HepG2 (cell line): ENCODE results near the gene CD53. TPM values are rescaled to one million over a fixed set of nuclear protein-coding genes. Genes with fewer than 3 reads are reported as not detected.

ENCODE experiments used
- ATAC-seq: fragments of 200-7000 bp; cut with Tn5 transposase; 3 replicates; pipeline ENCODE4 v1.9.1; 2020; ENCODE audit warnings: mild to moderate bottlenecking, moderate library complexity
- BruUV-seq: library from RNA; stranded (reverse); fragments of 400-500 nt; replicated peaks from 2 replicates; lab custom pipeline; 2021; lab: Mats Ljungman, UMichigan
- CTCF ChIA-PET: fragments of 300-600 bp; formaldehyde crosslinking; extraction: SDS; loops from one replicate; lab custom pipeline; 2021; ENCODE audit warnings: low total read pairs, inconsistent platforms, low intra/inter-chr PET ratio; lab: Yijun Ruan, JAX
- POLR2A ChIA-PET: fragments of 350-600 bp; sonication (Branson Sonifier 250); formaldehyde crosslinking; loops from one replicate; lab custom pipeline; 2020; ENCODE audit warnings: antibody characterized with exemption, inconsistent platforms; lab: Yijun Ruan, JAX
- DNase-seq: peaks from one replicate; pipeline ENCODE4 v3.0.0-alpha.2; 2015; ENCODE audit warnings: low spot score
- FAIRE-seq: peaks from 3 replicates; lab custom pipeline; 2011; peaks lifted over from hg19 to GRCh38; lab: Jason Lieb, UNC
- H2AFZ ChIP-seq: one replicate; pipeline ENCODE4 v1.6.1; 2011; ENCODE audit warnings: low read length, inconsistent platforms
- H3K27ac ChIP-seq: fragments of 300-600 bp; 3 replicates; pipeline ENCODE4 v1.8.0; 2011; ENCODE audit warnings: mixed run types, mild to moderate bottlenecking, mixed read lengths, low read length, inconsistent platforms; ENCODE audit not compliant: insufficient read depth; ENCODE audit errors: extremely low read length
- H3K27me3 ChIP-seq, 2 experiments: fragments of 200-600 bp in 1 of 2; 2 replicates in 1 of 2; 3 replicates in 1 of 2; pipeline versions ENCODE4 v1.6.0 to v1.8.0; 2011; ENCODE audit warnings: low read length in 2 of 2, mild to moderate bottlenecking in 2 of 2, moderate library complexity in 2 of 2, inconsistent platforms in 1 of 2; ENCODE audit not compliant: insufficient read depth in 2 of 2, control insufficient read depth in 1 of 2
- H3K36me3 ChIP-seq, 2 experiments: fragments of 200-600 bp in 1 of 2; replicated peaks in 1 of 2; 2 replicates in 1 of 2; 3 replicates in 1 of 2; pipeline versions ENCODE4 v1.5.1 to v1.8.0; 2011; ENCODE audit warnings: low read length in 2 of 2, inconsistent platforms in 1 of 2; ENCODE audit not compliant: insufficient read depth in 2 of 2, control insufficient read depth in 1 of 2
- H3K4me1 ChIP-seq: 2 replicates; pipeline ENCODE4 v1.5.1; 2012; ENCODE audit warnings: low read length, inconsistent platforms; ENCODE audit not compliant: insufficient read depth
- H3K4me2 ChIP-seq: 2 replicates; pipeline ENCODE4 v1.6.0; 2011; ENCODE audit warnings: low read depth, low read length, inconsistent platforms
- H3K4me3 ChIP-seq, 3 experiments: fragments of 200-600 bp in 1 of 3; sonication (generic), shearing (Covaris generic) in 1 of 3; replicated peaks in 1 of 3; 2 replicates each; pipeline ENCODE4 v1.5.1; 2011 to 2016; ENCODE audit warnings: low read length in 3 of 3, inconsistent platforms in 2 of 3, low read depth in 2 of 3, mild to moderate bottlenecking in 2 of 3, control low read depth in 1 of 3, mixed read lengths in 1 of 3; ENCODE audit not compliant: insufficient read depth in 1 of 3
- H3K79me2 ChIP-seq: one replicate; pipeline ENCODE4 v1.6.1; 2011; ENCODE audit warnings: low read length, inconsistent platforms; ENCODE audit not compliant: insufficient read depth
- H3K9ac ChIP-seq: 2 replicates; pipeline ENCODE4 v1.6.0; 2011; ENCODE audit warnings: mild to moderate bottlenecking, low read depth, low read length, inconsistent platforms; ENCODE audit not compliant: insufficient read depth
- H3K9me3 ChIP-seq: 2 replicates; pipeline ENCODE4 v1.5.1; 2012; ENCODE audit warnings: mild to moderate bottlenecking, low read length
- H4K20me1 ChIP-seq: 2 replicates; pipeline ENCODE4 v1.6.0; 2011; ENCODE audit warnings: inconsistent platforms, mild to moderate bottlenecking, low read length, moderate library complexity; ENCODE audit not compliant: insufficient read depth
- FOXM1 ChIP-seq: sonication (generic); formaldehyde crosslinking; IDR thresholded peaks from 2 replicates; pipeline ENCODE4 v1.5.0; 2020; ENCODE audit warnings: missing genetic modification reagents
- JDP2 ChIP-seq: sonication (generic); formaldehyde crosslinking; IDR thresholded peaks from 2 replicates; pipeline ENCODE4 v1.8.1; 2022; ENCODE audit warnings: missing genetic modification reagents, borderline replicate concordance
- NCOR1 ChIP-seq: fragments of 200-600 bp; sonication (generic); IDR thresholded peaks from 2 replicates; pipeline ENCODE4 v1.7.0; 2017; ENCODE audit warnings: antibody characterized with exemption, low read length, borderline replicate concordance
- TCF7 ChIP-seq: sonication (generic); IDR thresholded peaks from 2 replicates; pipeline ENCODE4 v1.6.1; 2016; ENCODE audit warnings: antibody characterized with exemption, low read depth
- ZBTB7B ChIP-seq: sonication (generic); formaldehyde crosslinking; IDR thresholded peaks from 2 replicates; pipeline ENCODE4 v1.4.0; 2020; ENCODE audit warnings: missing genetic modification reagents
- ZFP36L1 ChIP-seq: sonication (generic); formaldehyde crosslinking; IDR thresholded peaks from 2 replicates; pipeline ENCODE4 v1.8.0; 2022; ENCODE audit warnings: mild to moderate bottlenecking, missing genetic modification reagents, moderate library complexity
- ZFP36L2 ChIP-seq: sonication (generic); formaldehyde crosslinking; IDR thresholded peaks from 2 replicates; pipeline ENCODE4 v1.4.0; 2020; ENCODE audit warnings: missing genetic modification reagents
- ZKSCAN1 ChIP-seq: fragments of 150-350 bp; IDR thresholded peaks from 2 replicates; pipeline ENCODE4 v1.6.1; 2014; ENCODE audit warnings: low read length
- ZNF251 ChIP-seq: sonication (generic); formaldehyde crosslinking; IDR thresholded peaks from 2 replicates; pipeline ENCODE4 v1.9.0; 2021; ENCODE audit warnings: mild to moderate bottlenecking, missing genetic modification reagents
- ZNF749 ChIP-seq: sonication (generic); formaldehyde crosslinking; IDR thresholded peaks from 2 replicates; pipeline ENCODE4 v1.8.0; 2022; ENCODE audit warnings: mild to moderate bottlenecking, missing genetic modification reagents, moderate library complexity, borderline replicate concordance
- WGBS: methylation state at CpG from one replicate; pipeline ENCODE4 v1.1.6; 2017; ENCODE audit warnings: low lambda C conversion rate; 5-methylcytosine and 5-hydroxymethylcytosine counted together
- in situ Hi-C: cut with HindIII; loops from 2 replicates; pipeline ENCODE4 v1.10.0; 2017; ENCODE audit warnings: low pct_unique_long_range_greater_than_20kb; ENCODE audit not compliant: extremely low pct_ligation_motif_present
- intact Hi-C: fragments of 100-400 bp; cut with micrococcal nuclease; formaldehyde crosslinking; loops from one replicate; pipeline ENCODE4 v1.10.0; 2022; ENCODE audit not compliant: unreplicated experiment
- polyA plus RNA-seq, 8 experiments: library from polyadenylated mRNA; depleted of rRNA in 3 of 8; stranded (reverse) in 7 of 8; unstranded in 1 of 8; fragments of >200 nt; fragmentation: Illumina TruSeq in 4 of 8; extraction: Trizol in 4 of 8; gene quantifications; 2 replicates each; pipeline versions ENCODE4 v1.2.1 to v1.2.3, GENCODE V29; 2011 to 2016; ENCODE audit warnings: low read depth in 4 of 8, missing spikeins in 1 of 8, mixed read lengths in 1 of 8; ENCODE audit not compliant: insufficient read depth in 1 of 8
- total RNA-seq, 5 experiments: library from RNA; depleted of rRNA; stranded (reverse); fragments of >200 nt; fragmentation: Illumina TruSeq; extraction: Trizol; gene quantifications; 2 replicates each; pipeline ENCODE4 v1.2.3, GENCODE V29; 2016; ENCODE audit warnings: low read depth in 1 of 5
- TF ChIP-seq, protein P1 (sequence below): sonication (generic); formaldehyde crosslinking; IDR thresholded peaks from 2 replicates; pipeline ENCODE4 v1.4.0; 2020; ENCODE audit warnings: missing genetic modification reagents, borderline replicate concordance
- TF ChIP-seq, protein P2 (sequence below): sonication (generic); formaldehyde crosslinking; IDR thresholded peaks from 2 replicates; pipeline ENCODE4 v1.4.0; 2020; ENCODE audit warnings: missing genetic modification reagents, mild to moderate bottlenecking, borderline replicate concordance
- TF ChIP-seq, protein P3 (sequence below): sonication (generic); formaldehyde crosslinking; IDR thresholded peaks from 2 replicates; pipeline ENCODE4 v1.9.0; 2021; ENCODE audit warnings: missing genetic modification reagents, borderline replicate concordance
- TF ChIP-seq, protein P4 (sequence below): sonication (generic); formaldehyde crosslinking; IDR thresholded peaks from 2 replicates; pipeline ENCODE4 v1.4.0; 2020; ENCODE audit warnings: mild to moderate bottlenecking, low read depth, missing genetic modification reagents

The CD53 gene
- total and polyA plus RNA-seq, 2 of the 13 experiments (the other 11 are each of a cell fraction or from before 2014, with no cell fraction given): not detected

DNA sequence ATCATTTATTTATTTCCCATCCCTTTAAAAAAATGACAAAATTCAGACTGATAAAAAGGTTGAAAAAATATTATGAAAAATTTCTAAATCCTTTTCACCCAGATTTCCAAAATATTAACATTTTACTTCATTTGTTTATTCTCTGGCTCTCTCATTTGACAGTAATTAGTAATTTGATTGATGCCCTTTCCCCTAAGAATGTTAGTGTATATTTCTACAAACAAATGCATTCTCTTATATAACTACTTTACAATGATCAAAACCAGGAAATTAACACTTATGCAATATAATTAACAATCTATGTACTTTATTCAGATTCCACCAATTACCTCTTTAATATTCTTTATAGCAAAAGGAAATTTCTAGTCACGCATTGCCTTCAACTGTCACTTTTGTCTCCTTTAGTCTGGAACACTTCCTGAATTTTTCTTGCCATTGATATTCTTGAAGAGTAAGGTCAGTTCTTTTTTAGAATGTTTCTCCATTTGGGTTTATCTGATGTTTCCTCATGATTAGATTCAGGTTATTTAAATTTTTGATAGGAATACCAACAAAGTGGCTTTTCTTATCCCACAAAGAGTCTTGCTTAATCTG, 3.9 kb downstream of the CD53 start:
- WGBS: 55% methylated on average over 1 of the region's 1 CpG
- FAIRE-seq (no peak), DNase-seq (no peak), ATAC-seq (no peak)
- no peaks in the 10 kb centered on the region for H3K79me2 ChIP-seq
- H3K4me3 ChIP-seq: no peak overlapping the region
- no peaks in the 10 kb centered on the region for H3K36me3 ChIP-seq
- no peak for TF ChIP-seq FOXM1
- TF ChIP-seq, protein P1, sequence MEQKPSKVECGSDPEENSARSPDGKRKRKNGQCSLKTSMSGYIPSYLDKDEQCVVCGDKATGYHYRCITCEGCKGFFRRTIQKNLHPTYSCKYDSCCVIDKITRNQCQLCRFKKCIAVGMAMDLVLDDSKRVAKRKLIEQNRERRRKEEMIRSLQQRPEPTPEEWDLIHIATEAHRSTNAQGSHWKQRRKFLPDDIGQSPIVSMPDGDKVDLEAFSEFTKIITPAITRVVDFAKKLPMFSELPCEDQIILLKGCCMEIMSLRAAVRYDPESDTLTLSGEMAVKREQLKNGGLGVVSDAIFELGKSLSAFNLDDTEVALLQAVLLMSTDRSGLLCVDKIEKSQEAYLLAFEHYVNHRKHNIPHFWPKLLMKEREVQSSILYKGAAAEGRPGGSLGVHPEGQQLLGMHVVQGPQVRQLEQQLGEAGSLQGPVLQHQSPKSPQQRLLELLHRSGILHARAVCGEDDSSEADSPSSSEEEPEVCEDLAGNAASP (CRISPR knock-in tag): no peak
- TF ChIP-seq ZFP36L1 (CRISPR knock-in tag): no peak
- TF ChIP-seq, protein P2, sequence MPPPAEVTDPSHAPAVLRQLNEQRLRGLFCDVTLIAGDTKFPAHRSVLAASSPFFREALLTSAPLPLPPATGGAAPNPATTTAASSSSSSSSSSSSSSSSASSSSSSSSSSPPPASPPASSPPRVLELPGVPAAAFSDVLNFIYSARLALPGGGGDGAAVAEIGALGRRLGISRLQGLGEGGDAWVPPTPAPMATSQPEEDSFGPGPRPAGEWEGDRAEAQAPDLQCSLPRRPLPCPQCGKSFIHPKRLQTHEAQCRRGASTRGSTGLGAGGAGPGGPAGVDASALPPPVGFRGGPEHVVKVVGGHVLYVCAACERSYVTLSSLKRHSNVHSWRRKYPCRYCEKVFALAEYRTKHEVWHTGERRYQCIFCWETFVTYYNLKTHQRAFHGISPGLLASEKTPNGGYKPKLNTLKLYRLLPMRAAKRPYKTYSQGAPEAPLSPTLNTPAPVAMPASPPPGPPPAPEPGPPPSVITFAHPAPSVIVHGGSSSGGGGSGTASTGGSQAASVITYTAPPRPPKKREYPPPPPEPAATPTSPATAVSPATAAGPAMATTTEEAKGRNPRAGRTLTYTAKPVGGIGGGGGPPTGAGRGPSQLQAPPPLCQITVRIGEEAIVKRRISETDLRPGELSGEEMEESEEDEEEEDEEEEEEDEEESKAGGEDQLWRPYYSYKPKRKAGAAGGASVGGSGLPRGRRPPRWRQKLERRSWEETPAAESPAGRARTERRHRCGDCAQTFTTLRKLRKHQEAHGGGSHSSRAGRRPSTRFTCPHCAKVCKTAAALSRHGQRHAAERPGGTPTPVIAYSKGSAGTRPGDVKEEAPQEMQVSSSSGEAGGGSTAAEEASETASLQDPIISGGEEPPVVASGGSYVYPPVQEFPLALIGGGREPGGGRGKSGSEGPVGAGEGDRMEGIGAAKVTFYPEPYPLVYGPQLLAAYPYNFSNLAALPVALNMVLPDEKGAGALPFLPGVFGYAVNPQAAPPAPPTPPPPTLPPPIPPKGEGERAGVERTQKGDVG (CRISPR knock-in tag): no peak
- no peak for TF ChIP-seq ZFP36L2
- TF ChIP-seq ZKSCAN1: no peak
- TF ChIP-seq, protein P3, sequence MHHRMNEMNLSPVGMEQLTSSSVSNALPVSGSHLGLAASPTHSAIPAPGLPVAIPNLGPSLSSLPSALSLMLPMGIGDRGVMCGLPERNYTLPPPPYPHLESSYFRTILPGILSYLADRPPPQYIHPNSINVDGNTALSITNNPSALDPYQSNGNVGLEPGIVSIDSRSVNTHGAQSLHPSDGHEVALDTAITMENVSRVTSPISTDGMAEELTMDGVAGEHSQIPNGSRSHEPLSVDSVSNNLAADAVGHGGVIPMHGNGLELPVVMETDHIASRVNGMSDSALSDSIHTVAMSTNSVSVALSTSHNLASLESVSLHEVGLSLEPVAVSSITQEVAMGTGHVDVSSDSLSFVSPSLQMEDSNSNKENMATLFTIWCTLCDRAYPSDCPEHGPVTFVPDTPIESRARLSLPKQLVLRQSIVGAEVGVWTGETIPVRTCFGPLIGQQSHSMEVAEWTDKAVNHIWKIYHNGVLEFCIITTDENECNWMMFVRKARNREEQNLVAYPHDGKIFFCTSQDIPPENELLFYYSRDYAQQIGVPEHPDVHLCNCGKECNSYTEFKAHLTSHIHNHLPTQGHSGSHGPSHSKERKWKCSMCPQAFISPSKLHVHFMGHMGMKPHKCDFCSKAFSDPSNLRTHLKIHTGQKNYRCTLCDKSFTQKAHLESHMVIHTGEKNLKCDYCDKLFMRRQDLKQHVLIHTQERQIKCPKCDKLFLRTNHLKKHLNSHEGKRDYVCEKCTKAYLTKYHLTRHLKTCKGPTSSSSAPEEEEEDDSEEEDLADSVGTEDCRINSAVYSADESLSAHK (CRISPR knock-in tag): no peak
- no peak for TF ChIP-seq ZBTB7B (CRISPR knock-in tag)
- no peak for TF ChIP-seq JDP2 (CRISPR knock-in tag)
- TF ChIP-seq, protein P4, sequence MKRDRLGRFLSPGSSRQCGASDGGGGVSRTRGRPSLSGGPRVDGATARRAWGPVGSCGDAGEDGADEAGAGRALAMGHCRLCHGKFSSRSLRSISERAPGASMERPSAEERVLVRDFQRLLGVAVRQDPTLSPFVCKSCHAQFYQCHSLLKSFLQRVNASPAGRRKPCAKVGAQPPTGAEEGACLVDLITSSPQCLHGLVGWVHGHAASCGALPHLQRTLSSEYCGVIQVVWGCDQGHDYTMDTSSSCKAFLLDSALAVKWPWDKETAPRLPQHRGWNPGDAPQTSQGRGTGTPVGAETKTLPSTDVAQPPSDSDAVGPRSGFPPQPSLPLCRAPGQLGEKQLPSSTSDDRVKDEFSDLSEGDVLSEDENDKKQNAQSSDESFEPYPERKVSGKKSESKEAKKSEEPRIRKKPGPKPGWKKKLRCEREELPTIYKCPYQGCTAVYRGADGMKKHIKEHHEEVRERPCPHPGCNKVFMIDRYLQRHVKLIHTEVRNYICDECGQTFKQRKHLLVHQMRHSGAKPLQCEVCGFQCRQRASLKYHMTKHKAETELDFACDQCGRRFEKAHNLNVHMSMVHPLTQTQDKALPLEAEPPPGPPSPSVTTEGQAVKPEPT: no peak
- no peak for TF ChIP-seq TCF7
- no peak for TF ChIP-seq ZNF251 (CRISPR knock-in tag)
- no peak for TF ChIP-seq NCOR1
- TF ChIP-seq ZNF749 (CRISPR knock-in tag): no peak
- no peaks in the 10 kb centered on the region for H3K4me1 ChIP-seq
- no peak overlapping the region for H3K27ac ChIP-seq
- H3K4me2 ChIP-seq: no peak overlapping the region
- in situ Hi-C loops: no loop called here
- no peaks in the 10 kb centered on the region for H4K20me1 ChIP-seq
- CTCF ChIA-PET: no interaction called here
- H3K9me3 ChIP-seq: no peaks in the 10 kb centered on the region
- H3K9ac ChIP-seq: no peak overlapping the region
- intact Hi-C loops: no loop called here
- no peaks in the 10 kb centered on the region for H3K27me3 ChIP-seq
- no peak overlapping the region for H2AFZ ChIP-seq
- POLR2A ChIA-PET: no interaction called here
- no TSS peak for BruUV-seq
